Stimulated activated CD4-positive, alpha-beta T cell treated with anti-CD3 and anti-CD28 coated beads, Interleukin-12 subunit alpha, Interleukin-12 subunit beta, amount 100 ng/mL, for 24 hours (primary cell): ENCODE data around the gene POGZ.

Source experiments
- DNase-seq, 2 experiments: peaks; one replicate each; pipeline ENCODE4 v3.0.0-alpha.2; 2020; ENCODE audit warnings: low read depth in 2 of 2

POGZ gene, protein sequence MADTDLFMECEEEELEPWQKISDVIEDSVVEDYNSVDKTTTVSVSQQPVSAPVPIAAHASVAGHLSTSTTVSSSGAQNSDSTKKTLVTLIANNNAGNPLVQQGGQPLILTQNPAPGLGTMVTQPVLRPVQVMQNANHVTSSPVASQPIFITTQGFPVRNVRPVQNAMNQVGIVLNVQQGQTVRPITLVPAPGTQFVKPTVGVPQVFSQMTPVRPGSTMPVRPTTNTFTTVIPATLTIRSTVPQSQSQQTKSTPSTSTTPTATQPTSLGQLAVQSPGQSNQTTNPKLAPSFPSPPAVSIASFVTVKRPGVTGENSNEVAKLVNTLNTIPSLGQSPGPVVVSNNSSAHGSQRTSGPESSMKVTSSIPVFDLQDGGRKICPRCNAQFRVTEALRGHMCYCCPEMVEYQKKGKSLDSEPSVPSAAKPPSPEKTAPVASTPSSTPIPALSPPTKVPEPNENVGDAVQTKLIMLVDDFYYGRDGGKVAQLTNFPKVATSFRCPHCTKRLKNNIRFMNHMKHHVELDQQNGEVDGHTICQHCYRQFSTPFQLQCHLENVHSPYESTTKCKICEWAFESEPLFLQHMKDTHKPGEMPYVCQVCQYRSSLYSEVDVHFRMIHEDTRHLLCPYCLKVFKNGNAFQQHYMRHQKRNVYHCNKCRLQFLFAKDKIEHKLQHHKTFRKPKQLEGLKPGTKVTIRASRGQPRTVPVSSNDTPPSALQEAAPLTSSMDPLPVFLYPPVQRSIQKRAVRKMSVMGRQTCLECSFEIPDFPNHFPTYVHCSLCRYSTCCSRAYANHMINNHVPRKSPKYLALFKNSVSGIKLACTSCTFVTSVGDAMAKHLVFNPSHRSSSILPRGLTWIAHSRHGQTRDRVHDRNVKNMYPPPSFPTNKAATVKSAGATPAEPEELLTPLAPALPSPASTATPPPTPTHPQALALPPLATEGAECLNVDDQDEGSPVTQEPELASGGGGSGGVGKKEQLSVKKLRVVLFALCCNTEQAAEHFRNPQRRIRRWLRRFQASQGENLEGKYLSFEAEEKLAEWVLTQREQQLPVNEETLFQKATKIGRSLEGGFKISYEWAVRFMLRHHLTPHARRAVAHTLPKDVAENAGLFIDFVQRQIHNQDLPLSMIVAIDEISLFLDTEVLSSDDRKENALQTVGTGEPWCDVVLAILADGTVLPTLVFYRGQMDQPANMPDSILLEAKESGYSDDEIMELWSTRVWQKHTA (N-terminal part only)

GRCh38 chr1:151459331-151460046 lies at the start of gene POGZ:
Gene POGZ (minus strand): TSS chr1:151459494. CDS start chr1:151442204, 17,290 bp downstream.
- DNase-seq, result peak; percentile 93 to 94

DNA sequence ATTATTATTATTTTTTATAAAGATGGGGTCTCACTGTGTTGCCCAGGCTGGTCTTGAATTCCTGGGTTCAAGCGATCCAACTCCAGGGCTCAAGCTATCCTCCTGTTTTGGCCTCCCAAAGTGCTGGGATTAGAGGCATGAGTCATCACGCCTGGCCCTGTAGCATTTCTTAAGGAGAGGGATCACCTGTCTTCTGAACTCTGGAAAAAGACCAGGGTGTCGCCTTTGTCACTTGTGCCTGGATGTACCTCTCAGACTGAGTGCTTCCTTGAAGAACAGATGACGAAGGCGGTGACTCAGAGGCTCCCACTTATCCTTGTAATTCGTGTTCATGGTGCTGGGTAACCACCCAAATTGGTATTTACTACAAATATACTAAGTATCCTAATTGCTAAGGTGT lies 49.5 kb upstream of the POGZ start:
- DNase-seq, result no peak

DNA sequence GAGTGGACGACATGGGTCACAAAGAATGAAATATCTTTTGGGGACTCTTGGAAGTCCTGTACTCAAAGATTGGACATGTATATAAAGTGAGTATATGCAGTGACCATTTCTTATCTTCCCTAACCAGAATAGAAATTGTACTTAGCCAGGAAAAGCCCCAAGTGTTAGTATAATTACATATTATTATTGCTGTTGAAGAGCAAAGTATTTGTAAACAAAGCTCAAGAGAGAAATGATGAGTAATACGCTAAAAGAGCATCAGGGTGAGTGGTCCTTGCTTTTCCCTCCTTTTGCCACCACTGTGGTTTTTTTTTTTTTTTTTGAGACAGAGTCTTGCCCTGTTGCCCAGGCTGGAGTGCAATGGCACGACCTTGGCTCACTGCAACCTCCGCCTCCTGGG lies 45.5 kb upstream of the POGZ start:
- DNase-seq, result no peak

DNA sequence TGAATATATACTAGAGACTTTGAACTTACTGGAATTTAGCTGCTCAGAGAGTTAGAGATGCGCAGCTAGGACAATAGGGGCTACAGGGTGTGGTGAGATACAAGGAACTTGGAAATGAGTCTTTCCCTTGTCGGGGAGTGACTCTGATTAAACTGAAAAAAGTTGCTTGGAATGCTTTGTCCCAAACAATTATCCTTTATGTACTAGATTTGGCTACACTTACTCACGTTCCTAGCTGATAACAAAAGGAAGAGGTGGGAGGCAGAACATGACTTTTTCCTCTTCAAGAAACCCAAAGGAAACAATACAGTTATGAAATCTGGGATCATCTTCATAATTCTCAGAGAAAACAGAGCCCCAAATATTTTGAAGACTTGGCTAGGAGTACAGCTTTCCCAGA lies 45.0 kb upstream of the POGZ start:
- no peak for DNase-seq

- DNase-seq, result no peak
Observed at GRCh38 chr1:151502859-151503780, 43.8 kb upstream of the POGZ start.

GRCh38 chr1:151502035-151502700 lies 42.9 kb upstream of the POGZ start:
- no peak for DNase-seq

GRCh38 chr1:151501474-151501873 lies 42.2 kb upstream of the POGZ start:
- DNase-seq, result no peak

GRCh38 chr1:151499930-151500329 lies 40.6 kb upstream of the POGZ start:
- no peak for DNase-seq

GRCh38 chr1:151499365-151499764 lies 40.1 kb upstream of the POGZ start:
- no peak for DNase-seq

DNA sequence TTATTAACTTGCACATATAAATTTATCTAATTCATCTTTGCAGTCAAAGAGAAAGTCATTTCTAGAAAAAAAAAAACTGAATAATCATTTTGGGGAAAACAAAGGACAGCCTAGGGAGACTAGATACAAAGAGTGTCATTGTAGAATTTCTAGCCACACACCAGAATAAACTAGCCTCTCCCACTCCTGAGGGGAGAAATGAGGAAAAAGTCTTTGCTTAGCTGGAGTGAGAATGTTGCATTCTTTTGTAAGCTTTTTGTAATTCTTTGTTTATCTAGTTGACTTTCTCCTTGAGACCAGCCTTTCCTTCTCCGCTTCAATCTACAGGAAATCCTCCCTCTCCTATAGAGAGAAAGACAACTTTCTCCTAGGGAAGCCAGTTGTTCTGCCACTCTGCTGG lies 36.0 kb upstream of the POGZ start:
- no peak for DNase-seq

DNA sequence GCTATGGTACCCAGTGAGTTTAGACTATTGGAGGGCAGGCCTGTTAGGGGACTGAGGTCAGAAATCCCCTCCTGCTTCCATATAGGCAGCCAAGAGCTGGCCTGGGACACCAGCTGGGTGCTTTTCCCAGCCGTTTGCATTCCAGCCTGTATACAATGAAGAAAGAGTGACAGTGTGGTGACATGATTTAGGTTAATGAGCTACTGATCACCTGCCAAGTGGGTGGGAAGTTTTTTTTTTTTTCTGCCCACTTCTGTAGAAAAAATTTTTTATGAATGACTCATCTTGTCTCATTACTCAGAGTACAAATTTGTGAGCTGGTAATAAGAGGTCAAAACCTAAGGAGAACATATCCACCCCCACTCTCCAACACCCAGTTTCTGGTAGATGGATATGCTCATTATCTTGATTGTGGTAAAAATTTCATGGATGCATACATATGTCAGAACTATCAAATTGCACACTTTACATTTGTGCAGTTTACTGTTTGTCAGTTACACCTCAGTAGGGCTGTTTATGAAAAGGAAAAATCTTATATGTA lies 35.5 kb upstream of the POGZ start:
- no peak for DNase-seq

DNA sequence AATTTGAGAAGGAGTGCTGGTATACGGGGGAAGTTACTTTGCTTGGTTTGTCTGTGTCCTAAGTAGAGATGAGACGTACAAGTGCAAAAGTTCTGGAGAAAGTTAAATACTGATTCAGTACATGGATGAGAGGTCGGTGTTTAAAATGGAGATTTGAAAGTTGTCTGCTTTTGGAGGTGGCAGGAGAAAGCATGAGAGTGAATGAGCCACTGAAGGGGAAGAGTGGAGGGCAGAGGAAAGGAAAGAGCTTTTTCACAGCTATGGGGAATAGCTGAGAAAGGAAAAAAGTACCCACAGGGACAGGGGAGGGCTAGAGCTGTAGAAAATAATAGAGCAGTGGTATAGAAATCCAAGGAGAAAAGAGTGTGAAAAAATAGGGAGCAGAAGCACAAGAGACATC lies 33.7 kb upstream of the POGZ start:
- DNase-seq, result no peak

DNA sequence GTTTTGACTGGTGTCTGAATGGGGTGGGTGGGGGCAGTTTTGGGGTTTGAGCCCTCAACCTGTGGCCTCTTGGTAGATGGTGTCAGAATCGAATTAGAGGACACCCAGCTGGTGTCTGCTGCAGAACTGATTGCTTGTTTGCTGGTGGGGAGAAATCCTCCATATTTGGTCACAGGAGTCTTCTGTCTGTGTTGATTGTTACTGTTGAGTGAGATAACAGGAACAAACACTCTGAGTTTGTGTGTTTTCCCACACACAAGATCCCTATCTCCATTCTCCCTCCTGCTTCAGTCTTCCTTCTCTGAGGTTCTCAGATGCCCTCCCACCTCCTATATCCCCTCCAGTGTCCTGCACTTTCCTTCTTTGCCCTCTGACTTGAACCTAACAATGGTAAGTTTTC lies 32.8 kb upstream of the POGZ start:
- DNase-seq, result no peak

DNA sequence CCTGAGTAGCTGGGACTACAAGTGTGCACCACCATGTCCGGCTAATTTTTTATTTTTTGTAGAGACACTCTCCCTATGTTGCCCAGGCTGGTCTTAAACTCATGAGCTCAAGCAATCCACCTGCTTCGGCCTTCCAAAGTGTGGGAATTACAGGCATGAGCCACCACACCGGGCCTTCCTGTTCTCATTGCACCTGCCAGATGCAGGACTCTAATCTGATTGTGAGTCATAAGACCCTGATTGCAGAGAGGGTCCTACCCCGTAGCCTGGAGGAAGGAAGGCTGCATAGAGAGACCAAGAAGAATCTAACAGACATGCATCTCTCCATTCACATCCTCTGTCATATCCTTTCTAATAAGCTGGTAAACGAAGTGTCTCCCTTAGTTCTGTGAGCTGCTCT lies 32.3 kb upstream of the POGZ start:
- no peak for DNase-seq

- DNase-seq, result no peak
Observed at GRCh38 chr1:151486557-151486956, 27.3 kb upstream of the POGZ start.

DNA sequence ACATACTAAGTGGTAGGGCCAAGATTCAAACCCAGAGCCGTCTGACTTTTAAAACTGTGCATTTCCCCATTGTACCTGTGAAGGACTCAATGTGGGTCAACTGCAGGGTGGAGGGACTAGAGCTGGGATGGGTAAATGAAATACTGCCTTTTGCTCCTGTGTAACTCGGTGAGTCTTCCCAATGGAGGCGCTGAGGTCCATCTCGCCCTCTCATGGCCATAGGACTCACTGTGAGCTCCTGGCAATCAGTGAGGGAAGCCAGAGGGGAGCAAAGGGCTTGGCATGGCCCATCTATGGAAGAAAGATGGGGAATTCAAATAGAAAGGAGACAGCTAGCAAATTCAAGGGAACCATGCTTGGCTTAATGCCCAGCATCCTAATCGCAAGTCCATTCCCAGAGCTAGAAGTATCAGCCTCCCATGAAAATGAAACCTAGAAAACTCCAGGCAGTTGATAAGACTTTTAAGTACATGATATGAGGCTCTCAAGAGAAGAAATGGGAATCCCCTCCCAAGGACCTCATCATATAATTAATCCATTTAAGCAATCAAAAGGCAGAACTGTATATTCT lies 26.5 kb upstream of the POGZ start:
- DNase-seq, result no peak

GRCh38 chr1:151482017-151482416 lies 22.7 kb upstream of the POGZ start:
- DNase-seq, result no peak

DNA sequence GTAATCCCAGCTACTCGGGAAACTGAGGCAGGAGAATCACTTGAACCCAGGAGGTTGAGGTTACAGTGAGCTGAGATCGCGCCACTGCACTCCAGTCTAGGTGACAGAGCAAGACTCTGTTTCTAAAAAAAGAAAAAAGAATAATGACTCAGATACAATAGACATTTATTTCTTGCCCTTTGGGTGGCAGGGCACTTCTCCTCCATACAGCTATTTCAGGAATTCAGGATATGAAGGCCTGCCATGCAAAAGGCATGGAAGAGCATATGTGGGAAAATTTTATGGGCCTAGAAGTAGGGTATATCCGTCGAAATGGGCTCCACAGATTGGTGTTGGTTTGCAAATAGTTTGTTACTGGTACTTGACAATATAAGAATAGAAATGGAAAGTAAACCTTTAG lies 20.2 kb upstream of the POGZ start:
- no peak for DNase-seq

DNA sequence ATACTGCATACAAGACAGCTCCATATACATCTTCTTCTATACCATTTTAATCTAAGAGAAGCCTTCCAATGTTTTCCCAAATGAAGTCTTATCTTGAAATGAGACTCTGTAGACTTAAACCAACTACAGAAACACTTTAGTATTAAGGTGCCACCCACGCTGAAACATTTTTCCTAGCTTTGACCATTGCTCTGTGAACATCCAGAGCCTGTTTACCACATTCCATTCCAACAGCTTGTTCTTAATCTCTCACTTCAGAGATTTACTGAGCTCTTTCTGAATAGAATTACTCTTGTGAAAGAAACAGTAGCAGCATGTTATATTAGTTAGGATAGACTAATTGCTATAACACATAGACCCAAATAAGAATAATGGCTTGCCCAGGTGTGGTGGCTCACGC lies 19.6 kb upstream of the POGZ start:
- no peak for DNase-seq
